Endodermal cell (in vitro differentiated cells): ENCODE measurements around the gene PLCB1. TPM values are rescaled to one million over a fixed set of nuclear protein-coding genes. Genes with fewer than 3 reads are reported as not detected.

ENCODE experiments used
- DNase-seq: peaks from one replicate; pipeline ENCODE4 v3.0.0-alpha.2; 2017
- H3K27ac ChIP-seq: 2 replicates; pipeline ENCODE4 v1.5.1; 2013; ENCODE audit warnings: mild to moderate bottlenecking, low read depth, low read length, moderate library complexity
- H3K27me3 ChIP-seq: 2 replicates; pipeline ENCODE4 v1.6.1; 2013; ENCODE audit warnings: mild to moderate bottlenecking, low read length, moderate library complexity; ENCODE audit not compliant: insufficient read depth, control insufficient read depth, poor library complexity, severe bottlenecking
- H3K36me3 ChIP-seq: 2 replicates; pipeline ENCODE4 v1.7.0; 2013; ENCODE audit warnings: mild to moderate bottlenecking, low read length, moderate library complexity; ENCODE audit not compliant: control insufficient read depth, insufficient read depth
- H3K4me1 ChIP-seq: one replicate; pipeline ENCODE4 v1.7.0; 2013; ENCODE audit warnings: low read length; ENCODE audit not compliant: control insufficient read depth, insufficient read depth
- H3K4me3 ChIP-seq: 2 replicates; pipeline ENCODE4 v1.5.1; 2013; ENCODE audit warnings: mild to moderate bottlenecking, low read length, moderate library complexity
- H3K9ac ChIP-seq: 2 replicates; pipeline ENCODE4 v1.6.1; 2013; ENCODE audit warnings: mild to moderate bottlenecking, low read length, moderate library complexity; ENCODE audit not compliant: poor library complexity, severe bottlenecking; ENCODE audit errors: extremely low read depth
- H3K9me3 ChIP-seq: 2 replicates; pipeline ENCODE4 v1.6.1; 2013; ENCODE audit warnings: mild to moderate bottlenecking, low read length, moderate library complexity; ENCODE audit not compliant: control insufficient read depth
- H3K27ac Mint-ChIP-seq: 2 replicates; pipeline ENCODE4 v1.8.0; 2020; ENCODE audit warnings: mixed read lengths
- H3K27me3 Mint-ChIP-seq: 2 replicates; pipeline ENCODE4 v1.8.0; 2021; ENCODE audit warnings: mild to moderate bottlenecking, mixed read lengths; ENCODE audit not compliant: insufficient read depth
- H3K36me3 Mint-ChIP-seq: 2 replicates; pipeline ENCODE4 v1.8.0; 2020; ENCODE audit warnings: low read depth, mixed read lengths
- H3K4me1 Mint-ChIP-seq: 2 replicates; pipeline ENCODE4 v1.8.0; 2020; ENCODE audit warnings: mixed read lengths
- H3K4me3 Mint-ChIP-seq: 2 replicates; pipeline ENCODE4 v1.8.0; 2020; ENCODE audit warnings: mild to moderate bottlenecking, moderate library complexity, mixed read lengths
- H3K9me3 Mint-ChIP-seq: 2 replicates; pipeline ENCODE4 v1.8.0; 2020; ENCODE audit warnings: mild to moderate bottlenecking, mixed read lengths
- WGBS, 2 experiments: methylation state at CpG; one replicate each; pipeline versions ENCODE4 v1.1.5 to v1.1.7; 2013; ENCODE audit warnings: missing lambda C conversion rate in 2 of 2, mixed read lengths in 1 of 2; ENCODE audit not compliant: insufficient coverage in 1 of 2, insufficient read length in 1 of 2; 5-methylcytosine and 5-hydroxymethylcytosine counted together
- total RNA-seq, 2 donors: library from RNA; stranded (reverse); fragmentation: NEBNext Ultra II Directional in 1 of 2; extraction: Animal tissue kit (Norgen Biotek cat#: 25700) in 1 of 2; gene quantifications; 2 replicates in 1 of 2; 3 replicates in 1 of 2; pipeline ENCODE4 v1.2.1, GENCODE V29; 2021
- TF ChIP-seq, protein P1 (sequence below): fragments of 200-600 bp; sonication (generic); conservative IDR thresholded peaks from 2 replicates; pipeline ENCODE4 v1.5.0; 2021; ENCODE audit warnings: antibody characterized with exemption, mild to moderate bottlenecking

PLCB1 gene
- total RNA-seq, 2 donors from 2014 or later = 15.3 to 16.5 TPM

DNA sequence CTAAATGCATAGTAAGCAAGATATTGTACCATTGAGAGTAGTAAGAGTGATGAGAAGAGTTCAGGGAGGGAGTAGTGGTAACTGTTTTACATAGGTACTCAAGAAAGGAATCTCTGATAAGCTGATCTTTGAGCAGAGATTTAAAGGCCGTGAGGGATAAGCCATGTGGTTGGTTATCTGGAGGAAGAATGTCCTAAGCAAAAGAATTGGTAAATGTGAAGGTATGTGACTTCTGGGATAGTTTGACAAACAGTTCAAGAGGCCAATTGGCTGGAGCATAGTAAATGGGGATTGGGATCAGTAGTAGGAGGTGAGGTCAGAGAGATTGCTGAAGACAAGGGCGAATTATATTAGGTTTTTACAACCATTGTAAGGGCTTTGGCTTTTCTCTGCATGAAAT, 40.1 kb downstream of the PLCB1 start:
- DNase-seq = no peak
- Mint-ChIP-seq H3K4me1 (peaks cover 5% of the 10 kb centered on the region), H3K27me3 (no peaks in the 10 kb centered on the region), H3K27ac (no peak overlapping the region), H3K36me3 (no peaks in the 10 kb centered on the region), H3K4me3 (no peak overlapping the region), H3K9me3 (no peaks in the 10 kb centered on the region)
- Histone ChIP-seq H3K9ac (no peak overlapping the region), H3K36me3 (no peaks in the 10 kb centered on the region), H3K4me3 (peak overlapping the region; percentile 31), H3K4me1 (peaks cover 7% of the 10 kb centered on the region), H3K27ac (no peak overlapping the region), H3K9me3 (no peaks in the 10 kb centered on the region), H3K27me3 (no peaks in the 10 kb centered on the region)
- TF ChIP-seq, protein P1, sequence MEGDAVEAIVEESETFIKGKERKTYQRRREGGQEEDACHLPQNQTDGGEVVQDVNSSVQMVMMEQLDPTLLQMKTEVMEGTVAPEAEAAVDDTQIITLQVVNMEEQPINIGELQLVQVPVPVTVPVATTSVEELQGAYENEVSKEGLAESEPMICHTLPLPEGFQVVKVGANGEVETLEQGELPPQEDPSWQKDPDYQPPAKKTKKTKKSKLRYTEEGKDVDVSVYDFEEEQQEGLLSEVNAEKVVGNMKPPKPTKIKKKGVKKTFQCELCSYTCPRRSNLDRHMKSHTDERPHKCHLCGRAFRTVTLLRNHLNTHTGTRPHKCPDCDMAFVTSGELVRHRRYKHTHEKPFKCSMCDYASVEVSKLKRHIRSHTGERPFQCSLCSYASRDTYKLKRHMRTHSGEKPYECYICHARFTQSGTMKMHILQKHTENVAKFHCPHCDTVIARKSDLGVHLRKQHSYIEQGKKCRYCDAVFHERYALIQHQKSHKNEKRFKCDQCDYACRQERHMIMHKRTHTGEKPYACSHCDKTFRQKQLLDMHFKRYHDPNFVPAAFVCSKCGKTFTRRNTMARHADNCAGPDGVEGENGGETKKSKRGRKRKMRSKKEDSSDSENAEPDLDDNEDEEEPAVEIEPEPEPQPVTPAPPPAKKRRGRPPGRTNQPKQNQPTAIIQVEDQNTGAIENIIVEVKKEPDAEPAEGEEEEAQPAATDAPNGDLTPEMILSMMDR = no peak
- WGBS, 2 experiments = 58 to 74% methylated on average over 2 of the region's 2 CpGs

DNA sequence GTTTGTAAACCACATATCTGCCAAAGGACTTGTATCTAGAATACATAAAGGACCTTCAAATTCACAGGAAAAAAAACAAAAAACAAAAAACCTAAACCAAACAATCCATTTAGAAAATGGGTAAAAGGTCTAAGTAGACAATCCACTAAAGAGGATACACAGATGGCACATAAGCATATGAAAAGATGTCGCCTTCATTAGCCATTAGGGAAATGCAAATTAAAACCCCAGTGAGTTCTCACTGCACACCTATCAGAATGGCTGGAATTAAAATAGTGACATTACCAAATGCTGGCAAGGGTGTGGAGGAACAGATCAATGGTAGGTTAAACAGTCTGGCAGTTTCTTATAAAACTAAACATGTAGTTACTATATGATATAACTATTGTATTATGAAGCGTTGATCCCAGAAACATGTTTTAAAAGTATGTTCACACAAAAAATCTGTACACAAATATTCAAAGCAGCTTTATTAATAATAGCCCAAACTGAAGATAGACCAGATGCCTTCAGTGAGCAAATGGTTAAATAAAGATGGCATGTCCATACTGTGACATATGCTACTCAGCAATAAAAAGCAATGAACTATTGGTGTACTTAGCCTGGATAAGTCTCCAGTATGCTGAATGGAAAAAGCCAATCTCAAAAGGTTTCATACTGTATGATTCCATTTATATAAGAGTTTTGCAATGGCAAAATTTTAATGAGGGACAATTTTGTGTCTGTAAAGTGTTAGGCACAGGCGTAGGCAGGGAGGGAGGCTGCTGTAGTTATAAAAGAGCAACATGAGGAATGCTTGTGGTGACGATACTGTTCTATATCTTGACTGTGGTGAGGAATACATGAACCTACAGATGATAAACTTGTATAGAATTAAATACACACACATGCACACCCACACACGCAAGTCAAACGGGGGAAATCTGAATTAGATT, 43.9 kb downstream of the PLCB1 start:
- Histone ChIP-seq H3K4me3 (no peak overlapping the region), H3K9me3 (no peaks in the 10 kb centered on the region), H3K27me3 (no peaks in the 10 kb centered on the region), H3K27ac (no peak overlapping the region), H3K4me1 (peaks cover 7% of the 10 kb centered on the region), H3K36me3 (no peaks in the 10 kb centered on the region), H3K9ac (no peak overlapping the region)
- no peaks in the 10 kb centered on the region for H3K27me3 Mint-ChIP-seq
- 96 to 100% methylated on average over 1 to 5 of the region's 6 CpGs for WGBS, 2 experiments
- no peaks in the 10 kb centered on the region for H3K36me3 Mint-ChIP-seq
- no peak for DNase-seq
- H3K9me3 Mint-ChIP-seq = peaks cover 8% of the 10 kb centered on the region
- H3K4me3 Mint-ChIP-seq = no peak overlapping the region
- H3K4me1 Mint-ChIP-seq = peaks cover 5% of the 10 kb centered on the region
- TF ChIP-seq, protein P1 = no peak
- H3K27ac Mint-ChIP-seq = no peak overlapping the region

DNA sequence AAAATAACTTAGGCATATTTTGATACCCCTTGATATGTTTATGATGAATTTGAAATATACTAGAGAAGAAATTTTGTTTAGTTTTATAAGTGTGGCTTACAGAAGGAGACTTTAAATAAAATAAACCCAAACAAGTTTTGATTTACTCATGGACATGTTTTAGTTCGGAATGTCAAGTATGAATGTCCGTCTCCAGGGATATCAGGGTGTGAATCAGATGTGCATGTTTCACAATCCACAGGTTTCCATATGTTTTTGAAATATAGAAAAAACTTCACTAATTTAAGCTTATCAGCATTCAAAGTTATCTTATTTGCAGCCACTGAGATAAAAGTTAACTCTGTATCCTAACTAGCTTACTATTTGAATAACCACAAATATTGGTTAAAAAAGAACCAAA, 51.5 kb downstream of the PLCB1 start:
- Histone ChIP-seq H3K27me3 (no peaks in the 10 kb centered on the region), H3K9me3 (no peaks in the 10 kb centered on the region), H3K36me3 (no peaks in the 10 kb centered on the region), H3K9ac (no peak overlapping the region), H3K4me1 (no peaks in the 10 kb centered on the region), H3K27ac (no peak overlapping the region), H3K4me3 (no peak overlapping the region)
- no peak overlapping the region for H3K27ac Mint-ChIP-seq
- WGBS, 2 experiments = 94% methylated on average over 2 of the region's 2 CpGs
- no peak overlapping the region for H3K4me3 Mint-ChIP-seq
- H3K27me3 Mint-ChIP-seq = no peaks in the 10 kb centered on the region
- peaks cover 8% of the 10 kb centered on the region for H3K9me3 Mint-ChIP-seq
- no peaks in the 10 kb centered on the region for H3K4me1 Mint-ChIP-seq
- H3K36me3 Mint-ChIP-seq = no peaks in the 10 kb centered on the region
- DNase-seq = no peak
- TF ChIP-seq, protein P1 = no peak
